Measurements from ENCODE around the gene SYNJ2.

DNA sequence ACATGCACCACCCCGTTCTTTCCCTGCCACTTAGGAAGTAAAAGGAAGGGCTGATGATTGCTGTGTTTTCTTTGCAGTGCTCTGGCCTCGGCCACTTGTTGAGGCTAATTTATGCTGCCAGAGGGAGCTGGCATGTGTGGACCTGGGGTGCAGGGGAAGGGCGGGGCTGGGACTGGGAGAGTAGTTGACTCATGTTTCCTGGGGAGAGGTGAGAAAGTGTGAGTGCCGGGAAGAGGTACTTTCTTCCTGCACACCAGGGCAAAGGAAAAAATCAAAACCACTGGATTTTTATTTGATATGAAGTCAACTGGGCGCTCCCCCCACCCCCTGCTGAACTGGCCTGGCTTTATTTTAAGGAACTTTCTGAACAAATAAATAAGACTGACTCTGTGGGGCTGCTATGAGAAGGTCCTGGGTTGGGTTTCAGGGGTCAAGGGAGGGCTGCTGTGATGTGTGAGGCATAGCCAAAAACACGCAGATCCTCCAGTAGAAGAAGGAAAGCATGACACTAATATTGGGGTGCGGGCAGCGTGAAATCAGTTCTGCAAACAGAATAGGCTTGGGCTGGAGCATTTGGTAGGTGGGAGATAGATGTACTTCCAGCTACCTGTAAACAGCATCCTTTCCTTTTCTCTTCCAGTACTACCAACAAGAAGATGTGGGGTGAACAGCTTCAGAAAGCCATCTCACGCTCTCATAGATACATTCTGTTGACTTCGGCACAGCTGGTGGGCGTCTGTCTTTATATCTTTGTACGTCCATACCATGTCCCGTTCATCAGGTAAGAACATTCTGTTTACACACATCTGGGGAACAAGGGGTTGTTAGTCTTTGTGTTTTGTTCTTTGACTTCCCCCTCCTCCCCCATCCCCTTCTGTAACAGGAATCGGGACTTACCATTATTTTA is 87.5 kb downstream of the SYNJ2 start:
- TF ChIP-seq CTCF (conservative IDR thresholded peaks at IDR 0.05; ENCODE audit: low read depth in 2 of 2) (no peak), EZH2 (IDR thresholded peaks at IDR 0.05; ENCODE audit: low read depth, unreplicated experiment) (no peak), EZH2phosphoT487 (IDR thresholded peaks at IDR 0.05; ENCODE audit: unreplicated experiment) (no peak), POLR2AphosphoS5 (IDR thresholded peaks at IDR 0.05; ENCODE audit: low read depth) (no peak)

Data from GM23338 (cell line).